Trophoblast cell (in vitro differentiated cells and primary cell): ENCODE results near the gene TMEM145.

Source experiments
- DNase-seq, 2 donors: peaks; one replicate each; pipeline ENCODE4 v3.0.0-alpha.2; 2016
- H2AFZ ChIP-seq: 2 replicates; pipeline ENCODE4 v1.6.1; 2013; ENCODE audit warnings: low read length, moderate library complexity, mild to moderate bottlenecking; ENCODE audit not compliant: insufficient read depth, poor library complexity
- H2AK5ac ChIP-seq: 2 replicates; pipeline ENCODE4 v1.6.1; 2013; ENCODE audit warnings: mild to moderate bottlenecking, low read length
- H2BK120ac ChIP-seq: 2 replicates; pipeline ENCODE4 v1.6.1; 2013; ENCODE audit warnings: low read length, mild to moderate bottlenecking, moderate library complexity; ENCODE audit not compliant: insufficient read depth, poor library complexity
- H2BK12ac ChIP-seq: 2 replicates; pipeline ENCODE4 v1.6.1; 2013; ENCODE audit warnings: mild to moderate bottlenecking, low read length, moderate library complexity
- H2BK5ac ChIP-seq: 2 replicates; pipeline ENCODE4 v1.6.1; 2013; ENCODE audit warnings: low read length, low read depth, moderate library complexity, mild to moderate bottlenecking; ENCODE audit not compliant: poor library complexity
- H3K14ac ChIP-seq: 2 replicates; pipeline ENCODE4 v1.6.1; 2013; ENCODE audit warnings: mild to moderate bottlenecking, low read length
- H3K18ac ChIP-seq: 2 replicates; pipeline ENCODE4 v1.6.1; 2013; ENCODE audit warnings: mild to moderate bottlenecking, low read length
- H3K23ac ChIP-seq: 2 replicates; pipeline ENCODE4 v1.6.1; 2013; ENCODE audit warnings: low read length
- H3K27ac ChIP-seq: 2 replicates; pipeline ENCODE4 v1.5.1; 2013; ENCODE audit warnings: low read depth, mild to moderate bottlenecking, inconsistent platforms, low read length, moderate library complexity
- H3K27me3 ChIP-seq: 2 replicates; pipeline ENCODE4 v1.6.1; 2013; ENCODE audit warnings: inconsistent platforms, mild to moderate bottlenecking, low read length, moderate library complexity; ENCODE audit not compliant: insufficient read depth
- H3K36me3 ChIP-seq, 2 experiments: 1 replicate in 1 of 2; 2 replicates in 1 of 2; pipeline ENCODE4 v1.6.1; 2013; ENCODE audit warnings: low read length in 2 of 2, mild to moderate bottlenecking in 2 of 2, moderate library complexity in 1 of 2; ENCODE audit not compliant: insufficient read depth in 2 of 2, control insufficient read depth in 1 of 2
- H3K4ac ChIP-seq: 2 replicates; pipeline ENCODE4 v1.6.1; 2013; ENCODE audit warnings: low read depth, mild to moderate bottlenecking, low read length, moderate library complexity
- H3K4me1 ChIP-seq, 2 experiments: 1 replicate in 1 of 2; 2 replicates in 1 of 2; pipeline ENCODE4 v1.6.1; 2013; ENCODE audit warnings: low read length in 2 of 2, mild to moderate bottlenecking in 2 of 2, moderate library complexity in 1 of 2; ENCODE audit not compliant: insufficient read depth in 2 of 2, control insufficient read depth in 1 of 2
- H3K4me2 ChIP-seq: 2 replicates; pipeline ENCODE4 v1.6.1; 2013; ENCODE audit warnings: inconsistent platforms, mild to moderate bottlenecking, low read length, moderate library complexity
- H3K4me3 ChIP-seq: 2 replicates; pipeline ENCODE4 v1.5.1; 2013; ENCODE audit warnings: mild to moderate bottlenecking, low read depth, low read length, inconsistent platforms
- H3K79me1 ChIP-seq: one replicate; pipeline ENCODE4 v1.6.1; 2013; ENCODE audit warnings: low read length
- H3K79me2 ChIP-seq: 2 replicates; pipeline ENCODE4 v1.6.1; 2013; ENCODE audit warnings: low read length, mild to moderate bottlenecking; ENCODE audit not compliant: control insufficient read depth, insufficient read depth, poor library complexity
- H3K9ac ChIP-seq: 2 replicates; pipeline ENCODE4 v1.6.1; 2013; ENCODE audit warnings: mild to moderate bottlenecking, low read length
- H3K9me3 ChIP-seq: 2 replicates; pipeline ENCODE4 v1.6.1; 2013; ENCODE audit warnings: low read depth, mild to moderate bottlenecking, control low read depth, inconsistent platforms, low read length; ENCODE audit not compliant: insufficient read depth
- H4K12ac ChIP-seq: 2 replicates; pipeline ENCODE4 v1.6.1; 2013; ENCODE audit warnings: low read depth, mild to moderate bottlenecking, low read length, moderate library complexity
- H4K8ac ChIP-seq: 2 replicates; pipeline ENCODE4 v1.6.1; 2013; ENCODE audit warnings: low read depth, mild to moderate bottlenecking, low read length, moderate library complexity
- H4K91ac ChIP-seq: one replicate; pipeline ENCODE4 v1.6.1; 2013; ENCODE audit warnings: low read depth, mild to moderate bottlenecking, low read length, moderate library complexity
- WGBS: extraction: QIAGEN DNeasy Blood & Tissue Kit; methylation state at CpG from one replicate; pipeline ENCODE4 v1.1.7; 2013; ENCODE audit warnings: missing lambda C conversion rate; ENCODE audit not compliant: insufficient read length, insufficient coverage; ENCODE audit errors: extremely low coverage; 5-methylcytosine and 5-hydroxymethylcytosine counted together

Gene TMEM145

DNA sequence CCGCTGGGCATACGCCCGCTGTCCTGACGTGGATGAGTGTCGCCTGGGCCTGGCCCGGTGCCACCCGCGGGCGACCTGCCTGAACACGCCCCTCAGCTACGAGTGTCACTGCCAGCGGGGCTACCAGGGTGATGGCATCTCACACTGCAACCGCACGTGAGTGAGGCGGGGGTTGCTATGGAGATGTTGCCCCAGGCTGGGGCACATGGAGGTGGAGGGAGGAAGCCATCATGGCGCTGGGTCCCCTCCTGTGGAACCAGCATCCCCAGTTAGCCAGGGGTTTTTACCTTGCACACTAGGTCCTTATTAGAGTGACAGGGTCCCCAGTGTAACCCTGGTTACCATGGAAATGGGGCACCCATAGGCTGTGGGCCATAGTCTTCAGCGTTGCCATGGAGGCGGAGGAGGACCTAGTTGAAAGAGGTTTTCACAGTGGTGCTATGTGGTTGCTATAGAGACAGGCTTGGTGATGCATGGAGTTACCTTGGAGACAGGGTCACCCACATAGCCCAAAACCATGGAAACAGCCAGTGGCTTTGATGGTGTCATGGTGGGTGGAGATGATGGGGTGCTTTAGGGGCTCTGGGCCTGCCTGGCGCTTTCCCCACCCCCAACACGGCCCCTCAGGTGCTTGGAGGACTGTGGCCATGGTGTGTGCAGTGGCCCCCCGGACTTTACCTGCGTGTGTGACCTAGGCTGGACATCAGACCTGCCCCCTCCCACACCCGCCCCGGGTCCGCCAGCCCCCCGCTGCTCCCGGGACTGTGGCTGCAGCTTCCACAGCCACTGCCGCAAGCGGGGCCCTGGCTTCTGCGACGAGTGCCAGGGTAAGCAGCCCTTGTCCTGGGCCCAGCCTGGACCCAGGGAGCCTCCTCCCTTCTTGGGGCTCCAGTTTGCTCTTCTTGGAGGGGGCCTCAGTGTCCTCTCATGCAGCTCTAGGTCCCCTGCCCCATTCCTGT is 39.5 kb downstream of the TMEM145 start:
- Histone ChIP-seq H3K79me2 (no peaks in the 10 kb centered on the region), H4K91ac (no peak overlapping the region), H3K4me3 (no peak overlapping the region), H4K12ac (no peak overlapping the region), H3K9me3 (peaks cover 2% of the 10 kb centered on the region), H4K8ac (no peak overlapping the region), H2BK12ac (no peak overlapping the region), H3K9ac (no peak overlapping the region), H3K4me2 (no peak overlapping the region), H2AK5ac (no peak overlapping the region), H3K27me3 (no peaks in the 10 kb centered on the region), H3K14ac (no peak overlapping the region), H2BK5ac (no peak overlapping the region), H3K36me3 (peaks cover 30 to 49% of the 10 kb centered on the region in 2 experiments), H3K23ac (no peak overlapping the region), H2AFZ (no peak overlapping the region), H3K79me1 (no peaks in the 10 kb centered on the region), H3K4ac (no peak overlapping the region), H3K4me1 (no peaks in the 10 kb centered on the region), H3K18ac (no peak overlapping the region), H2BK120ac (no peak overlapping the region), H3K27ac (no peak overlapping the region)
- WGBS: no CpG with 5 or more reads among the region's 31 CpGs
- no peak for DNase-seq

DNA sequence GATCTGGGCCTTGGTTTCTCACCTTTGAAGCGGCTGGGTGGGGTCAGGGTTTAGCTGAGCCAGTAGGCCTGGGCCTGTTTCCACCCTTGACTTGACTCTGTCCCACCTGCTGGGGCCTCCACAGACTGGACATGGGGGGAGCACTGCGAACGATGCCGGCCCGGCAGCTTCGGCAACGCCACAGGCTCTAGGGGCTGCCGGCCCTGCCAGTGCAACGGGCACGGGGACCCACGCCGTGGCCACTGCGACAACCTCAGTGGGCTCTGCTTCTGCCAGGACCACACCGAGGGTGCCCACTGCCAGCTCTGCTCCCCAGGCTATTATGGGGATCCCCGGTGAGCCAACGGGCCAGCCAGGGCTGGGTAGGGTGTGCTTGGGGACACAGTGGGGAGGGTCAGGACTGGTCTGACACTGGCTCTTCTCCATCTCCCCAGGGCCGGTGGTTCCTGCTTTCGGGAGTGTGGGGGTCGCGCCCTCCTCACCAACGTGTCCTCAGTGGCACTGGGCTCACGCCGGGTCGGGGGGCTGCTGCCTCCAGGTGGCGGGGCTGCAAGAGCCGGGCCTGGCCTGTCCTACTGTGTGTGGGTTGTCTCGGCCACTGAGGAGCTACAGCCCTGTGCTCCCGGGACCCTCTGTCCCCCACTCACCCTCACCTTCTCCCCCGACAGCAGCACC is 40.4 kb downstream of the TMEM145 start:
- Histone ChIP-seq H3K36me3 (peaks cover 34 to 46% of the 10 kb centered on the region in 2 experiments), H3K27me3 (no peaks in the 10 kb centered on the region), H2AK5ac (no peak overlapping the region), H3K4me2 (no peak overlapping the region), H3K9ac (no peak overlapping the region), H2AFZ (no peak overlapping the region), H3K27ac (no peak overlapping the region), H3K14ac (no peak overlapping the region), H3K4me3 (no peak overlapping the region), H3K23ac (no peak overlapping the region), H4K12ac (no peak overlapping the region), H3K18ac (no peak overlapping the region), H3K4ac (no peak overlapping the region), H3K79me1 (no peaks in the 10 kb centered on the region), H3K79me2 (no peaks in the 10 kb centered on the region), H2BK120ac (no peak overlapping the region), H4K91ac (no peak overlapping the region), H3K4me1 (no peaks in the 10 kb centered on the region), H2BK5ac (no peak overlapping the region), H3K9me3 (peaks cover 2% of the 10 kb centered on the region), H4K8ac (no peak overlapping the region), H2BK12ac (no peak overlapping the region)
- no peak for DNase-seq
- no CpG with 5 or more reads among the region's 29 CpGs for WGBS

DNA sequence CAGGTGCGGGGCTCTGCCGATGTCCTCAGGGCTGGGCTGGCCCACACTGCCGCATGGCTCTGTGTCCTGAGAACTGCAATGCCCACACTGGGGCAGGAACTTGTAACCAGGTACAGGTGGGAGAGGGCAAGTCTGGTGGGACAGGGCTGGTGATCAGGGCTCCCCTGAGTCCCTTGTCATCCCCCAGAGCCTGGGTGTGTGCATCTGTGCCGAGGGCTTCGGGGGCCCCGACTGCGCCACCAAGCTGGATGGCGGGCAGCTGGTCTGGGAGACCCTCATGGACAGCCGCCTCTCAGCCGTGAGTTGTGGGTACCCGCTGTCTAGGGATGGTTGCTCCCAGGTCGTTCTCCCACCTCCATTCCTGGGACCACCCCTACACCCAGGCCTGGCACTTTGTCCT is 42.8 kb downstream of the TMEM145 start:
- Histone ChIP-seq H3K4me3 (no peak overlapping the region), H3K14ac (no peak overlapping the region)

DNA sequence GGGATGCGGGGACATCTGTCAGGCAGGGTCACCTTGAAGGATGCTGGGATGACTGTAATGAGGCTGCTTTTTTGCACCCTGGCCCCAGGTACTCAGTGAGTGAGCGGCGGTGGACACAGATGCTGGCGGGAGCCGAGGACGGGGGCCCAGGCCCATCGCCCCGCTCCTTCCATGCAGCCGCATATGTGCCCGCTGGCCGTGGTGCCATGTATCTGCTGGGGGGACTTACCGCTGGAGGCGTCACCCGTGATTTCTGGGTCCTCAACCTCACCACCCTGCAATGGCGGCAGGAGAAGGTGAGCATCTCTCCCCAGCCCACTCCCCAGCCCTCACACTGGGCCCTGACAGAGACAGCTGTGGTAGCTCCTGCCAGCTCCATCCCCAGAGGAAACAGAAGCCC is 43.6 kb downstream of the TMEM145 start:
- Histone ChIP-seq H3K79me2 (no peaks in the 10 kb centered on the region), H3K4me3 (no peak overlapping the region)
- no CpG with 5 or more reads among the region's 15 CpGs for WGBS

More for the DNA sequence above, 42.8 kb downstream of the TMEM145 start:
- no peak overlapping the region for H2BK5ac ChIP-seq
- H3K9me3 ChIP-seq: peaks cover 2% of the 10 kb centered on the region
- no peak overlapping the region for H3K18ac ChIP-seq
- H3K4me1 ChIP-seq: peaks cover 4 to 6% of the 10 kb centered on the region in 2 experiments
- no peak overlapping the region for H2BK120ac ChIP-seq
- H2BK12ac ChIP-seq: no peak overlapping the region
- no peak overlapping the region for H3K4me2 ChIP-seq
- DNase-seq: no peak
- no peak overlapping the region for H3K27ac ChIP-seq
- no peaks in the 10 kb centered on the region for H3K79me2 ChIP-seq
- H3K23ac ChIP-seq: no peak overlapping the region
- H4K91ac ChIP-seq: no peak overlapping the region
- H4K8ac ChIP-seq: no peak overlapping the region
- no CpG with 5 or more reads among the region's 12 CpGs for WGBS
- no peak overlapping the region for H2AFZ ChIP-seq
- no peak overlapping the region for H4K12ac ChIP-seq
- H3K36me3 ChIP-seq: peaks cover 32 to 43% of the 10 kb centered on the region in 2 experiments
- no peaks in the 10 kb centered on the region for H3K27me3 ChIP-seq
- H3K4ac ChIP-seq: no peak overlapping the region
- no peak overlapping the region for H2AK5ac ChIP-seq
- H3K9ac ChIP-seq: no peak overlapping the region
- no peaks in the 10 kb centered on the region for H3K79me1 ChIP-seq

More for the DNA sequence above, 43.6 kb downstream of the TMEM145 start:
- no peak overlapping the region for H3K23ac ChIP-seq
- H3K4me2 ChIP-seq: no peak overlapping the region
- H2AK5ac ChIP-seq: no peak overlapping the region
- no peak overlapping the region for H4K8ac ChIP-seq
- no peak overlapping the region for H2AFZ ChIP-seq
- no peak overlapping the region for H3K18ac ChIP-seq
- peaks cover 32 to 43% of the 10 kb centered on the region in 2 experiments for H3K36me3 ChIP-seq
- H3K27ac ChIP-seq: no peak overlapping the region
- H3K9me3 ChIP-seq: peaks cover 2% of the 10 kb centered on the region
- H4K91ac ChIP-seq: no peak overlapping the region
- no peak overlapping the region for H4K12ac ChIP-seq
- no peak overlapping the region for H3K9ac ChIP-seq
- DNase-seq: no peak
- peaks cover 5 to 6% of the 10 kb centered on the region in 2 experiments for H3K4me1 ChIP-seq
- no peak overlapping the region for H3K4ac ChIP-seq
- no peaks in the 10 kb centered on the region for H3K27me3 ChIP-seq
- no peak overlapping the region for H2BK120ac ChIP-seq
- H3K14ac ChIP-seq: no peak overlapping the region
- no peak overlapping the region for H2BK5ac ChIP-seq
- H3K79me1 ChIP-seq: no peaks in the 10 kb centered on the region
- H2BK12ac ChIP-seq: no peak overlapping the region
